ENCODE measurements around the gene JAZF1.

- TF ChIP-seq POLR2A (IDR thresholded peaks at IDR 0.05), result no peak
- TF ChIP-seq POLR2AphosphoS5 (IDR thresholded peaks at IDR 0.05; ENCODE audit: insufficient read depth in 1 of 2, low read depth in 1 of 2), result no peak
- TF ChIP-seq CTCF (IDR thresholded peaks at IDR 0.05), result no peak
Measured at GRCh38 chr7:28207486-28208158, 27.0 kb upstream of the JAZF1 start.
